Mucosa of stomach (tissue), 1 donor: ENCODE results near the gene LCE1C.

ENCODE experiments used
- H3K27me3 ChIP-seq: one replicate; pipeline ENCODE4 v1.7.0; 2013; ENCODE audit warnings: mild to moderate bottlenecking, low read length; ENCODE audit not compliant: control insufficient read depth, insufficient read depth
- H3K36me3 ChIP-seq: one replicate; pipeline ENCODE4 v1.7.0; 2013; ENCODE audit warnings: low read length; ENCODE audit not compliant: control insufficient read depth, insufficient read depth
- H3K4me1 ChIP-seq: one replicate; pipeline ENCODE4 v1.7.0; 2013; ENCODE audit warnings: mild to moderate bottlenecking, low read length; ENCODE audit not compliant: control insufficient read depth, insufficient read depth
- H3K4me3 ChIP-seq: one replicate; pipeline ENCODE4 v1.7.0; 2013; ENCODE audit warnings: low read length
- H3K9ac ChIP-seq: one replicate; pipeline ENCODE4 v1.7.0; 2013; ENCODE audit warnings: mild to moderate bottlenecking, low read length, moderate library complexity
- H3K9me3 ChIP-seq: one replicate; pipeline ENCODE4 v1.7.0; 2013; ENCODE audit warnings: mild to moderate bottlenecking, low read length, moderate library complexity; ENCODE audit not compliant: control insufficient read depth
- donor health status: Pancreatic carcinoma.

Gene LCE1C, protein sequence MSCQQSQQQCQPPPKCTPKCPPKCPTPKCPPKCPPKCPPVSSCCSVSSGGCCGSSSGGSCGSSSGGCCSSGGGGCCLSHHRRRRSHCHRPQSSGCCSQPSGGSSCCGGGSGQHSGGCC

GRCh38 chr1:152806576-152806975 is at the start of gene LCE1C:
Gene LCE1C, minus strand, starts transcription at chr1:152806651. Its CDS starts 1,173 bp downstream, at chr1:152805478.
- no peak within 1 kb of the TSS for H3K4me3 ChIP-seq
- H3K36me3 ChIP-seq: no peaks in the 10 kb centered on the region
- H3K27me3 ChIP-seq: no peaks in the 10 kb centered on the region
- H3K9ac ChIP-seq: no peak within 1 kb of the TSS
- H3K4me1 ChIP-seq: no peaks in the 10 kb centered on the region
- H3K9me3 ChIP-seq: no peaks in the 10 kb centered on the region

GRCh38 chr1:152855661-152856060 is 49.2 kb upstream of the LCE1C start:
- H3K9ac ChIP-seq: no peak overlapping the region
- no peak overlapping the region for H3K4me3 ChIP-seq
- no peaks in the 10 kb centered on the region for H3K9me3 ChIP-seq
- H3K4me1 ChIP-seq: no peaks in the 10 kb centered on the region
- H3K27me3 ChIP-seq: no peaks in the 10 kb centered on the region
- H3K36me3 ChIP-seq: no peaks in the 10 kb centered on the region

DNA sequence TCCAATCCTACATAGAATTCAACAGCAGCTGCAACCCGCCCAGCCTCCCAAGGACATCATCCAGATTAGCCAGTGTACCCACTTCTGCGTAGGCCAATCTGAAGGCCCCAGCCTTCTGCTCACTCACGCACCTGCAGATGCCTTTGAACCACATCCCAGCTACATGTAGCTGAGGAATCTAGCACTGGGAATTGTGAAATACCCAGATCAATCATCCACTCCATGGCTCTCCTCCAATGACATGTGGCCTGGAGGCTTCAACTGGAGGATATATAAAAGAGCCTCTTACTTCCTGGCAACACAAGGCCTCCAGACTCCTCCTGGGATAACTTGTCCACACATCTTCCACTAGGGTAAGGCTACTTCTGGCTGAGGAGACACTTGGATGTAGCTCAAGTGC is 36.1 kb upstream of the LCE1C start, which contains the start of gene LCE6A:
Gene LCE6A, plus strand, starts transcription at position 301 of the 400 bp plus-strand sequence. CDS start 665 bp downstream, outside the sequence.
- H3K4me1 ChIP-seq: no peaks in the 10 kb centered on the region
- no peak within 1 kb of the TSS for H3K9ac ChIP-seq
- H3K36me3 ChIP-seq: no peaks in the 10 kb centered on the region
- no peaks in the 10 kb centered on the region for H3K27me3 ChIP-seq
- H3K9me3 ChIP-seq: no peaks in the 10 kb centered on the region
- H3K4me3 ChIP-seq: no peak within 1 kb of the TSS

GRCh38 chr1:152836870-152837269 is 30.4 kb upstream of the LCE1C start:
- Histone ChIP-seq H3K9ac (no peak overlapping the region), H3K36me3 (no peaks in the 10 kb centered on the region), H3K9me3 (no peaks in the 10 kb centered on the region), H3K27me3 (no peaks in the 10 kb centered on the region), H3K4me3 (no peak overlapping the region), H3K4me1 (no peaks in the 10 kb centered on the region)

- Histone ChIP-seq H3K36me3 (no peaks in the 10 kb centered on the region), H3K9ac (no peak within 1 kb of the TSS), H3K9me3 (no peaks in the 10 kb centered on the region), H3K27me3 (no peaks in the 10 kb centered on the region), H3K4me3 (no peak within 1 kb of the TSS), H3K4me1 (no peaks in the 10 kb centered on the region)
Observed at GRCh38 chr1:152827173-152827572, 20.7 kb upstream of the LCE1C start, which contains the start of gene LCE1A. Gene LCE1A, plus strand, starts transcription at chr1:152827473. Its CDS starts 0 bp downstream, at chr1:152827473.

GRCh38 chr1:152824964-152825363 is 18.5 kb upstream of the LCE1C start:
- Histone ChIP-seq H3K27me3 (no peaks in the 10 kb centered on the region), H3K4me3 (no peak overlapping the region), H3K9me3 (no peaks in the 10 kb centered on the region), H3K36me3 (no peaks in the 10 kb centered on the region), H3K9ac (no peak overlapping the region), H3K4me1 (no peaks in the 10 kb centered on the region)

- Histone ChIP-seq H3K9ac (no peak overlapping the region), H3K4me3 (no peak overlapping the region), H3K4me1 (no peaks in the 10 kb centered on the region), H3K9me3 (no peaks in the 10 kb centered on the region), H3K27me3 (no peaks in the 10 kb centered on the region), H3K36me3 (no peaks in the 10 kb centered on the region)
Observed at GRCh38 chr1:152823294-152823693, 16.8 kb upstream of the LCE1C start.

- Histone ChIP-seq H3K9me3 (no peaks in the 10 kb centered on the region), H3K27me3 (no peaks in the 10 kb centered on the region), H3K4me1 (no peaks in the 10 kb centered on the region), H3K4me3 (no peak overlapping the region), H3K9ac (no peak overlapping the region), H3K36me3 (no peaks in the 10 kb centered on the region)
Observed at GRCh38 chr1:152817309-152817708, 10.9 kb upstream of the LCE1C start.

- no peaks in the 10 kb centered on the region for H3K9me3 ChIP-seq
- no peaks in the 10 kb centered on the region for H3K27me3 ChIP-seq
- no peaks in the 10 kb centered on the region for H3K36me3 ChIP-seq
- no peak within 1 kb of the TSS for H3K9ac ChIP-seq
- no peak within 1 kb of the TSS for H3K4me3 ChIP-seq
- no peaks in the 10 kb centered on the region for H3K4me1 ChIP-seq
Observed at GRCh38 chr1:152811671-152812070, 5.2 kb upstream of the LCE1C start, which contains the start of gene LCE1B. Gene LCE1B, plus strand, starts transcription at chr1:152811971. Its CDS starts 476 bp downstream, at chr1:152812447.

GRCh38 chr1:152811050-152811449 is 4.6 kb upstream of the LCE1C start:
- no peaks in the 10 kb centered on the region for H3K27me3 ChIP-seq
- no peaks in the 10 kb centered on the region for H3K36me3 ChIP-seq
- no peak overlapping the region for H3K4me3 ChIP-seq
- H3K4me1 ChIP-seq: no peaks in the 10 kb centered on the region
- H3K9ac ChIP-seq: no peak overlapping the region
- H3K9me3 ChIP-seq: no peaks in the 10 kb centered on the region

- no peaks in the 10 kb centered on the region for H3K27me3 ChIP-seq
Observed at GRCh38 chr1:152801333-152801732, 5.1 kb downstream of the LCE1C start.

GRCh38 chr1:152796421-152796820 is 10.0 kb downstream of the LCE1C start, which contains the start of gene LCE1D:
Gene LCE1D, plus strand, starts transcription at chr1:152796721. Its CDS starts 1,074 bp downstream, at chr1:152797795.
- no peaks in the 10 kb centered on the region for H3K27me3 ChIP-seq
- no peaks in the 10 kb centered on the region for H3K36me3 ChIP-seq
- no peaks in the 10 kb centered on the region for H3K9me3 ChIP-seq
- H3K4me3 ChIP-seq: no peak within 1 kb of the TSS
- H3K4me1 ChIP-seq: no peaks in the 10 kb centered on the region
- no peak within 1 kb of the TSS for H3K9ac ChIP-seq

More at GRCh38 chr1:152801333-152801732, 5.1 kb downstream of the LCE1C start:
- no peaks in the 10 kb centered on the region for H3K36me3 ChIP-seq
- no peaks in the 10 kb centered on the region for H3K9me3 ChIP-seq
- H3K9ac ChIP-seq: no peak overlapping the region
- H3K4me3 ChIP-seq: no peak overlapping the region
- H3K4me1 ChIP-seq: no peaks in the 10 kb centered on the region
